Aorta (tissue), 5 donors: ENCODE measurements around the gene CHEK1. TPM values are rescaled to one million over a fixed set of nuclear protein-coding genes. Genes with fewer than 3 reads are reported as not detected.
"Not testable (repeated sequence)": the region's sequence is repeated elsewhere in the genome, so short reads cannot be mapped to it uniquely, and the experiment has no call there.

Experiments used
- ATAC-seq: fragments of 200-7000 bp; cut with Tn5 transposase; one replicate; pipeline ENCODE4 v1.9.1; 2022; ENCODE audit warnings: moderate library complexity; ENCODE audit not compliant: low FRiP score
- DNase-seq, 2 donors: peaks; one replicate each; pipeline ENCODE4 v3.0.0-alpha.2; 2020
- H3K27ac ChIP-seq, 2 donors: one replicate each; pipeline ENCODE4 v1.5.1; 2013; ENCODE audit warnings: low read length in 2 of 2, mild to moderate bottlenecking in 2 of 2, moderate library complexity in 2 of 2, control low read depth in 1 of 2, inconsistent platforms in 1 of 2, low read depth in 1 of 2
- H3K27me3 ChIP-seq, 2 donors: one replicate each; pipeline ENCODE4 v1.6.1; 2013; ENCODE audit warnings: control low read depth in 1 of 2, low read length in 1 of 2, mild to moderate bottlenecking in 1 of 2, moderate library complexity in 1 of 2; ENCODE audit not compliant: insufficient read depth in 2 of 2, control insufficient read depth in 1 of 2
- H3K36me3 ChIP-seq, 2 donors: one replicate each; pipeline ENCODE4 v1.6.1; 2013; ENCODE audit warnings: control low read depth in 1 of 2, low read length in 1 of 2, mild to moderate bottlenecking in 1 of 2; ENCODE audit not compliant: insufficient read depth in 2 of 2, control insufficient read depth in 1 of 2
- H3K4me1 ChIP-seq, 2 donors: one replicate each; pipeline ENCODE4 v1.6.1; 2013; ENCODE audit warnings: low read length in 2 of 2, control low read depth in 1 of 2, mild to moderate bottlenecking in 1 of 2, moderate library complexity in 1 of 2; ENCODE audit not compliant: insufficient read depth in 2 of 2, control insufficient read depth in 1 of 2
- H3K4me3 ChIP-seq, 2 donors: one replicate each; pipeline ENCODE4 v1.5.1; 2013; ENCODE audit warnings: low read length in 2 of 2, control low read depth in 1 of 2, mild to moderate bottlenecking in 1 of 2
- H3K9me3 ChIP-seq: one replicate; pipeline ENCODE4 v1.6.1; 2013; ENCODE audit warnings: mild to moderate bottlenecking, low read length; ENCODE audit not compliant: control insufficient read depth
- WGBS, 2 donors: extraction: QIAGEN DNeasy Blood & Tissue Kit; methylation state at CpG; one replicate each; pipeline ENCODE4 v1.1.7; 2013; 5-methylcytosine and 5-hydroxymethylcytosine counted together
- intact Hi-C, 2 donors: fragments of 100-400 bp; cut with DNase I; formaldehyde crosslinking; loops; one replicate each; pipeline versions ENCODE4 v1.14.2 to v1.15.0; 2022
- long read RNA-seq, 2 donors: library from polyadenylated mRNA; unstranded; transcript quantifications; one replicate each; pipeline ENCODE4 v2.0.0, GENCODE V29; 2020 to 2021
- polyA plus RNA-seq, 2 donors: library from polyadenylated mRNA; stranded (reverse); fragments of 200-250 nt; gene quantifications; one replicate each; pipeline ENCODE4 v1.2.3, GENCODE V29; 2013
- total RNA-seq, 2 donors: library from RNA; stranded (reverse); fragmentation: NEBNext Ultra II Directional; extraction: Animal tissue kit (Norgen Biotek cat#: 25700); gene quantifications; one replicate each; pipeline ENCODE4 v1.2.1, GENCODE V29; 2021
- donor health status: healthy with polysubstance abuse.
- donor health status: Bipolar disorder and iron deficiency.
- donor health status: DM: no; HTN: no; CAD: no.
- donor health status: DM: no; HTN: no; CAD: no.
- donor health status: DM: yes; HTN: yes; CAD: no.

The CHEK1 gene
- total RNA-seq (1 to 10 TPM; 4.3 to 6.2 TPM), polyA plus RNA-seq (1 to 10 TPM; 2.1 to 2.7 TPM)
- long read RNA-seq, donor 1, partial matches to known transcripts = 3 of 5 reads
- long read RNA-seq, donor 1, other reads (novel, unspliced or antisense) = 2 of 5 reads
- long read RNA-seq, donor 2, partial matches to known transcripts = 2 of 3 reads
- long read RNA-seq, donor 2, other reads (novel, unspliced or antisense) = 1 of 3 reads

- peak within 1 kb of the TSS; percentile 45 to 62 for H3K4me3 ChIP-seq
- DNase-seq (no peak), ATAC-seq (no peak)
- 36 to 40% methylated on average over 9 of the region's 9 CpGs for WGBS, 2 donors
- intact Hi-C loops = loop anchor here (5.0 to 10.0 kb wide), 2 partner anchors 32 to 260 kb away; partner anchors contain the start of genes HYLS1 (in 2 of the 2) and STT3A (in 1 of the 2)
- no peaks in the 10 kb centered on the region for H3K9me3 ChIP-seq
- peaks cover 5 to 6% of the 10 kb centered on the region in 2 donors for H3K4me1 ChIP-seq
- H3K36me3 ChIP-seq = peaks cover 1 to 3% of the 10 kb centered on the region in 2 donors
- H3K27ac ChIP-seq = peak within 1 kb of the TSS; percentile 59 to 60
- no peaks in the 10 kb centered on the region for H3K27me3 ChIP-seq
Observed at GRCh38 chr11:125624756-125625213, at the start of gene CHEK1. TSS of gene CHEK1 (plus strand) at chr11:125625163. CDS start at chr11:125626769, 1,606 bp downstream.

- H3K4me1 ChIP-seq, H3K27ac ChIP-seq, ATAC-seq, DNase-seq, H3K9me3 ChIP-seq, H3K4me3 ChIP-seq, H3K27me3 ChIP-seq, intact Hi-C loops: not testable (repeated sequence)
- H3K36me3 ChIP-seq = peaks cover 11 to 15% of the 10 kb centered on the region in 2 donors
- 96 to 97% methylated on average over 14 of the region's 14 CpGs for WGBS, 2 donors
Observed at GRCh38 chr11:125577181-125577580, 47.8 kb upstream of the CHEK1 start.

- DNase-seq = no peak
- Histone ChIP-seq H3K4me3 (no peak overlapping the region), H3K9me3 (no peaks in the 10 kb centered on the region), H3K27me3 (no peaks in the 10 kb centered on the region), H3K36me3 (peaks cover 14 to 15% of the 10 kb centered on the region in 2 donors), H3K27ac (no peak overlapping the region), H3K4me1 (no peaks in the 10 kb centered on the region)
- no peak for ATAC-seq
- WGBS, 2 donors = 95 to 97% methylated on average over 2 of the region's 2 CpGs
- intact Hi-C loops = no loop called here
Observed at GRCh38 chr11:125578783-125579182, 46.2 kb upstream of the CHEK1 start.

GRCh38 chr11:125579811-125580210, 45.2 kb upstream of the CHEK1 start:
- Histone ChIP-seq H3K27me3 (no peaks in the 10 kb centered on the region), H3K36me3 (peaks cover 14% of the 10 kb centered on the region in 2 donors), H3K27ac (no peak overlapping the region), H3K4me1 (no peaks in the 10 kb centered on the region), H3K9me3 (no peaks in the 10 kb centered on the region), H3K4me3 (no peak overlapping the region)
- ATAC-seq (no peak), DNase-seq (no peak)
- intact Hi-C loops = no loop called here
- 95 to 96% methylated on average over 5 of the region's 5 CpGs for WGBS, 2 donors

GRCh38 chr11:125583496-125583895, 41.5 kb upstream of the CHEK1 start:
- Histone ChIP-seq H3K27ac (no peak overlapping the region), H3K4me1 (no peaks in the 10 kb centered on the region), H3K4me3 (no peak overlapping the region), H3K36me3 (peaks cover 7 to 11% of the 10 kb centered on the region in 2 donors), H3K9me3 (no peaks in the 10 kb centered on the region), H3K27me3 (no peaks in the 10 kb centered on the region)
- DNase-seq (no peak), ATAC-seq (no peak)
- intact Hi-C loops = no loop called here
- 93 to 96% methylated on average over 11 of the region's 11 CpGs for whole genome bisulfite sequencing, 2 donors

GRCh38 chr11:125585487-125585886, 39.5 kb upstream of the CHEK1 start:
- WGBS, 2 donors = 93 to 94% methylated on average over 1 of the region's 1 CpG
- Histone ChIP-seq H3K27ac (no peak overlapping the region), H3K27me3 (no peaks in the 10 kb centered on the region), H3K9me3 (no peaks in the 10 kb centered on the region), H3K4me3 (no peak overlapping the region), H3K4me1 (no peaks in the 10 kb centered on the region), H3K36me3 (peaks cover under 1 to 3% of the 10 kb centered on the region in 2 donors)
- intact Hi-C loops = no loop called here
- ATAC-seq (no peak), DNase-seq (no peak)

GRCh38 chr11:125586623-125587022, 38.3 kb upstream of the CHEK1 start:
- WGBS, 2 donors = 68 to 76% methylated on average over 3 of the region's 3 CpGs
- DNase-seq = no peak
- Histone ChIP-seq H3K4me3 (no peak overlapping the region), H3K36me3 (peaks cover 0 to 3% of the 10 kb centered on the region in 2 donors), H3K27ac (no peak overlapping the region), H3K27me3 (no peaks in the 10 kb centered on the region), H3K4me1 (no peaks in the 10 kb centered on the region), H3K9me3 (no peaks in the 10 kb centered on the region)
- intact Hi-C loops = no loop called here
- ATAC-seq = no peak

GRCh38 chr11:125587480-125587879, 37.5 kb upstream of the CHEK1 start:
- intact Hi-C loops = no loop called here
- H3K4me1 ChIP-seq = no peaks in the 10 kb centered on the region
- peaks cover 0 to 3% of the 10 kb centered on the region in 2 donors for H3K36me3 ChIP-seq
- 90 to 92% methylated on average over 1 of the region's 1 CpG for WGBS, 2 donors
- H3K9me3 ChIP-seq = no peaks in the 10 kb centered on the region
- no peak overlapping the region for H3K4me3 ChIP-seq
- no peak for ATAC-seq
- no peak overlapping the region for H3K27ac ChIP-seq
- no peak for DNase-seq
- no peaks in the 10 kb centered on the region for H3K27me3 ChIP-seq

GRCh38 chr11:125588505-125588904, 36.5 kb upstream of the CHEK1 start:
- 49 to 66% methylated on average over 3 of the region's 3 CpGs for WGBS, 2 donors
- Histone ChIP-seq H3K36me3 (no peaks in the 10 kb centered on the region), H3K4me1 (no peaks in the 10 kb centered on the region), H3K27me3 (no peaks in the 10 kb centered on the region), H3K9me3 (no peaks in the 10 kb centered on the region), H3K4me3 (no peak overlapping the region), H3K27ac (no peak overlapping the region)
- DNase-seq (no peak), ATAC-seq (no peak)
- intact Hi-C loops = no loop called here
